Esophagus muscularis mucosa (tissue), 3 donors: ENCODE results near the gene KRT78.

ENCODE experiments used
- CTCF ChIP-seq, 3 experiments: fragments of 200-600 bp in 2 of 3; fragments of 450-650 bp in 1 of 3; sonication (generic) in 2 of 3; IDR thresholded peaks; one replicate each; pipeline ENCODE4 v1.5.1; 2017 to 2019; ENCODE audit warnings: antibody characterized with exemption in 3 of 3, mild to moderate bottlenecking in 2 of 3, moderate library complexity in 1 of 3
- POLR2AphosphoS5 ChIP-seq, 2 donors: sonication (generic); formaldehyde crosslinking; IDR thresholded peaks; one replicate each; pipeline ENCODE4 v1.6.1; 2017; ENCODE audit warnings: antibody characterized with exemption in 2 of 2

- TF ChIP-seq CTCF (IDR thresholded peaks at IDR 0.05) = no peak
- no peak for TF ChIP-seq POLR2AphosphoS5 (IDR thresholded peaks at IDR 0.05)
These were observed 59.0 kb downstream of the KRT78 start for GRCh38 chr12:52789637-52790426.
